Activated naive CD8-positive, alpha-beta T cell treated with anti-CD3 and anti-CD28 coated beads for 36 hours (primary cell): ENCODE measurements around the gene PKP1. TPM values are rescaled to one million over a fixed set of nuclear protein-coding genes. Genes with fewer than 3 reads are reported as not detected.
A peak's percentile ranks its signal among the peaks of the same experiment; 100 is the strongest.

Experiments used
- DNase-seq: peaks from one replicate; pipeline ENCODE4 v3.0.0; 2021
- H3K27ac Mint-ChIP-seq: one replicate; pipeline ENCODE4 v1.8.0; 2022; ENCODE audit warnings: mild to moderate bottlenecking, moderate library complexity, mixed read lengths
- H3K27me3 Mint-ChIP-seq: one replicate; pipeline ENCODE4 v1.8.0; 2022; ENCODE audit warnings: mild to moderate bottlenecking, mixed read lengths
- H3K36me3 Mint-ChIP-seq: one replicate; pipeline ENCODE4 v1.8.0; 2021; ENCODE audit warnings: mild to moderate bottlenecking, mixed read lengths
- H3K4me1 Mint-ChIP-seq: one replicate; pipeline ENCODE4 v1.8.0; 2021; ENCODE audit warnings: mixed read lengths
- H3K4me3 Mint-ChIP-seq: one replicate; pipeline ENCODE4 v1.8.0; 2022; ENCODE audit warnings: mild to moderate bottlenecking, moderate library complexity, mixed read lengths
- H3K9me3 Mint-ChIP-seq: one replicate; pipeline ENCODE4 v1.8.0; 2022; ENCODE audit warnings: mixed read lengths
- total RNA-seq, 2 experiments: library from RNA; stranded (reverse); gene quantifications; one replicate each; pipeline ENCODE4 v1.2.3, GENCODE V29; 2021

Gene PKP1
- total RNA-seq, 2 experiments from 2014 or later, result 0.04 to 0.06 TPM

- Mint-ChIP-seq H3K9me3 (no peaks in the 10 kb centered on the region), H3K27me3 (no peaks in the 10 kb centered on the region), H3K27ac (no peak overlapping the region), H3K36me3 (no peaks in the 10 kb centered on the region), H3K4me3 (no peak overlapping the region), H3K4me1 (no peaks in the 10 kb centered on the region)
- DNase-seq, result no peak
These were observed 19.2 kb downstream of the PKP1 start for GRCh38 chr1:201302163-201303152.

- H3K27me3 Mint-ChIP-seq, result peaks cover 9% of the 10 kb centered on the region
- H3K27ac Mint-ChIP-seq, result no peak overlapping the region
- no peak for DNase-seq
- no peaks in the 10 kb centered on the region for H3K9me3 Mint-ChIP-seq
- no peaks in the 10 kb centered on the region for H3K4me1 Mint-ChIP-seq
- H3K4me3 Mint-ChIP-seq, result no peak overlapping the region
- H3K36me3 Mint-ChIP-seq, result no peaks in the 10 kb centered on the region
These were observed 20.8 kb downstream of the PKP1 start for GRCh38 chr1:201304126-201304525.

- Mint-ChIP-seq H3K36me3 (no peaks in the 10 kb centered on the region), H3K27me3 (peaks cover 18% of the 10 kb centered on the region), H3K4me3 (no peak overlapping the region), H3K4me1 (peaks cover 3% of the 10 kb centered on the region), H3K27ac (no peak overlapping the region), H3K9me3 (no peaks in the 10 kb centered on the region)
- DNase-seq, result no peak
These were observed 22.5 kb downstream of the PKP1 start for GRCh38 chr1:201305815-201306214.

GRCh38 chr1:201307231-201307630 lies 23.9 kb downstream of the PKP1 start:
- Mint-ChIP-seq H3K4me3 (no peak overlapping the region), H3K27me3 (peaks cover 18% of the 10 kb centered on the region), H3K4me1 (peaks cover 8% of the 10 kb centered on the region), H3K36me3 (no peaks in the 10 kb centered on the region), H3K9me3 (no peaks in the 10 kb centered on the region), H3K27ac (no peak overlapping the region)
- no peak for DNase-seq

DNA sequence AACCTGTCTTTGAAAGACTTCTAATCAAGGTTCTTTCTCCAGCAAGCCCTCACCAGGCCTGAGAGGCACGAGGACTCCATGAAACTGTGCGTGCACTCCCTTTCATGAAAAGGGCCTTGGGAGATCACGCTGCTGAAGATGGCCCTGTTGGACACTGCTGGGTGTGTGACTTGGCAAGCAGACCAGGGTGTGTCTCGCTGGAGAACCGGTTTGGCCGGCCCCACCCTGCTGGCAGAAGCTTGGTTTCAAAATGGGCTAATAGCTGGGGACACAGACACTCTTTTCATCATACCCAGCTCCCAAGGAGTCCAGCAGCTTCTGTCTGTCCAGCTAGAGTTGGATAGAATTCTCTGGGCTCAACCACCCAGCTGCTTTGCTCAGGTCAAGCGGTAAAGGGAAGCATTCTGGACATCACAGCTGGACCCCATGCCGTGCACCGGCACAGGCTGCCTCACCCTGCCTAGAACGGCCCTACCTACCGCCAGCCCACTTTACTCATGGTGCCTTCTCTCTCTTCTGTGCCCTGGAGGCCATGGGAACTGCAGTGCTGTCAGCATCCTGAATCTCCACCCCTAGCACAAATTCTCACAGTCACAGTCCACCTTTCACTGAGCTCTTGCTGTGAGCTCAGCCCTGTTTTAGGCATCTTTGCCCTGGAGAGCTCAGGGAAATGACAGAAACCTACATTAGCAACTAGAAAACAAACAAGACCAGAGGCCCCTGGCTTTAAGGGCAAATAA lies 24.6 kb downstream of the PKP1 start:
- H3K9me3 Mint-ChIP-seq, result no peaks in the 10 kb centered on the region

GRCh38 chr1:201309416-201309815 lies 26.1 kb downstream of the PKP1 start:
- Mint-ChIP-seq H3K4me3 (no peak overlapping the region), H3K27me3 (peaks cover 18% of the 10 kb centered on the region), H3K36me3 (no peaks in the 10 kb centered on the region), H3K27ac (no peak overlapping the region), H3K9me3 (no peaks in the 10 kb centered on the region), H3K4me1 (peaks cover 8% of the 10 kb centered on the region)
- no peak for DNase-seq

More for the DNA sequence above, 24.6 kb downstream of the PKP1 start:
- Mint-ChIP-seq H3K4me1 (peaks cover 8% of the 10 kb centered on the region), H3K4me3 (no peak overlapping the region), H3K36me3 (no peaks in the 10 kb centered on the region), H3K27me3 (peaks cover 18% of the 10 kb centered on the region), H3K27ac (no peak overlapping the region)
- DNase-seq, result no peak

DNA sequence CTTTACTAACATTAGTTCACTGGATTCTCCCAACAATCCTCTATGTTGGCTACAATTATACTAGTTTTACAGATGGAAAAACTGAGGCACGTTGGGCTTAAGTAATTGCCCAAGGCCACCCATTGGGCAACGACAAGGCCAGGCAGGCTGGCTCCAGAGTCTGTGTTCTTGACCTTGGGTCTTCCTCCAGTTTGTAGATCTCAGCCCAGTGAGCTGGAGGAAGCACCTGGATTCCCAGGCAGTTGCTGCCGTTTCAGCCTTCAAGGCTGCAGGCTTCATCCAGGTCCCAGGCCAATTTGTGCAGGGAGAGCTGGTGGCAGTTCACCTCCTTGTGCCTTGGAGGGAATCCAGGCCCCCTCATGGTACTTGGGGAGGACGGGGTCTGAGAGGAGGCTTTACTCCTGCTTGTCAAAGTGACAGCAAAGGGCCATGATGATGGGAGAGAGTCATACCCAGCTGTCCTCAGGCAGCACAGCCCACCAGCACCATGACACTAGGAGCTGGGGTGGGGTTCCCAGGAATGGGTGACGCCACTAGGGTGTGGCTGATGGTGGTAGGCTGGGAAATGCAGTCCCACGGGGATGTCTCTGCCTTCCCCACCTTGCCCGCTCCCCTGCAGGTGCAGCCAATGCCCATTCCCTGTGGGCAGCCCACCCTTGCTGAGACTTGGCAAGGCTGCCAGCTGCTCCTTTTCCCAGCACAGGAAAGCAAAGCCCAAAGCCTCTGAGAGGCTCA lies 27.1 kb downstream of the PKP1 start:
- H3K27ac Mint-ChIP-seq, result no peak overlapping the region
- H3K36me3 Mint-ChIP-seq, result no peaks in the 10 kb centered on the region

DNA sequence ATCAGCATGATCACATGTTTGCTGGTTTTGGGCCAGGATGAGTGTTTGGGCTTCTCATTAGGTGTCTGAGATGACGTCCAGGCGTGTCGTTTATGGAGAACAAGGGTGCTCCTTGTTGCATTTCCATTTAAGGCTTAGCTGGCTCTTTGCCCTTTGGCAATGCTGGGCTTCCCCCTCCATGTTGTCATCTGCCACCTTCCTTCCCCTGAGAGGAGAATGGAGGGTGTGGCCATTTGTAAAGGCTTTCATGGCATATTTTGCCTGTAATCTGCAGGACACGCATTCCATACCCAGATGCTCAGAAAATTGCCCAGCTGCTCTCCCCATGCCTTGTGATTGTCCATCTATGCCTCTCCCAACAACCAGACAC lies 27.7 kb downstream of the PKP1 start:
- Mint-ChIP-seq H3K9me3 (no peaks in the 10 kb centered on the region), H3K4me3 (no peak overlapping the region), H3K4me1 (peaks cover 8% of the 10 kb centered on the region), H3K27me3 (peaks cover 18% of the 10 kb centered on the region), H3K36me3 (no peaks in the 10 kb centered on the region), H3K27ac (no peak overlapping the region)
- DNase-seq, result no peak

More for the DNA sequence above, 27.1 kb downstream of the PKP1 start:
- Mint-ChIP-seq H3K27me3 (peaks cover 18% of the 10 kb centered on the region), H3K4me3 (no peak overlapping the region), H3K4me1 (peaks cover 8% of the 10 kb centered on the region), H3K9me3 (no peaks in the 10 kb centered on the region)
- no peak for DNase-seq

GRCh38 chr1:201311356-201312011 lies 28.2 kb downstream of the PKP1 start:
- Mint-ChIP-seq H3K36me3 (no peaks in the 10 kb centered on the region), H3K27ac (no peak overlapping the region), H3K4me1 (peaks cover 8% of the 10 kb centered on the region), H3K4me3 (no peak overlapping the region), H3K9me3 (no peaks in the 10 kb centered on the region), H3K27me3 (peaks cover 18% of the 10 kb centered on the region)
- peak; percentile 19 for DNase-seq

DNA sequence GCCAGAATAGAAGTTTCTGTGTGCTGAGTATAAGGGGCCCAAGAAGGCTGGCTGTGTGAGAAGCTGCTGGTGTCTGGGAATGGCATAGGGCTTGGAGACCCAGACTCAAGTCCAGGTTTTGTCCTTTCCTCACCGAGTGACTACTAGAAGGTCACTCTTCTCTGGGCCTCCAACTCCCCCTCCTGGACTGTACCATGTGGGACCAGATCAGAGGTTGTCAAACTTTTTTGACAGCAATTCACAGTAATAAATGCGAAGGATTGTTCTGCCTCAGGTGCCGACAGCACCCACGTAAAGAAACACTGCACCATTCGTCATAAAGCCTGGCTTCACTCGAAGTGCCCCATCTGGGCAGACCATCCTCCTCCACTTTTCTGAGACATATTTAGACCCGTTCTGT lies 29.0 kb downstream of the PKP1 start:
- Mint-ChIP-seq H3K27me3 (peaks cover 18% of the 10 kb centered on the region), H3K27ac (no peak overlapping the region), H3K36me3 (no peaks in the 10 kb centered on the region), H3K4me3 (no peak overlapping the region), H3K4me1 (peaks cover 8% of the 10 kb centered on the region), H3K9me3 (no peaks in the 10 kb centered on the region)
- no peak for DNase-seq

DNA sequence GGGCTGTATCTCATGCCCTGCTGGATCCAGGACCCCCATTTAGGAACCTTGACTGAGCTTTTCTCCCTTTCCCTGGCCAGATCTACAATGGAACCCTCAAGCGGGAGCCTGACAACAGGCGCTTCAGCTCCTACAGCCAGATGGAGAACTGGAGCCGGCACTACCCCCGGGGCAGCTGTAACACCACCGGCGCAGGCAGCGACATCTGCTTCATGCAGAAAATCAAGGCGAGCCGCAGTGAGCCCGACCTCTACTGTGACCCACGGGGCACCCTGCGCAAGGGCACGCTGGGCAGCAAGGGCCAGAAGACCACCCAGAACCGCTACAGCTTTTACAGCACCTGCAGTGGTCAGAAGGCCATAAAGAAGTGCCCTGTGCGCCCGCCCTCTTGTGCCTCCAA lies 29.8 kb downstream of the PKP1 start:
- Mint-ChIP-seq H3K27me3 (peaks cover 18% of the 10 kb centered on the region), H3K4me1 (peaks cover 8% of the 10 kb centered on the region), H3K36me3 (no peaks in the 10 kb centered on the region), H3K4me3 (no peak overlapping the region), H3K9me3 (no peaks in the 10 kb centered on the region), H3K27ac (no peak overlapping the region)
- DNase-seq, result no peak

- Mint-ChIP-seq H3K4me3 (no peak overlapping the region), H3K4me1 (no peaks in the 10 kb centered on the region), H3K27me3 (no peaks in the 10 kb centered on the region), H3K27ac (no peak overlapping the region), H3K9me3 (no peaks in the 10 kb centered on the region), H3K36me3 (no peaks in the 10 kb centered on the region)
- no peak for DNase-seq
These were observed 33.2 kb downstream of the PKP1 start for GRCh38 chr1:201316556-201316955.

DNA sequence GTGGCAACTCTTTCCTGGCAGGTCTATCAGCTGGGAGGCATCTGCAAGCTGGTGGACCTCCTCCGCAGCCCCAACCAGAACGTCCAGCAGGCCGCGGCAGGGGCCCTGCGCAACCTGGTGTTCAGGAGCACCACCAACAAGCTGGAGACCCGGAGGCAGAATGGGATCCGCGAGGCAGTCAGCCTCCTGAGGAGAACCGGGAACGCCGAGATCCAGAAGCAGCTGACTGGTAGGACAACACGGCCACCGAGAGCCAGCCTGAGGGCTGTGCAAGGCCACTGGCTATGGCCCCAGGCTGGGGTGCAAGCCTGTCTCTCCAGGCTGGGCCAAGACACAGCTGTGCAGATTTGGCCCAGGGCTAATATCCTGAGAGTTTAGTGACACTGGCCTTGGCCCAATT lies 34.2 kb downstream of the PKP1 start:
- Mint-ChIP-seq H3K36me3 (no peaks in the 10 kb centered on the region), H3K4me3 (no peak overlapping the region), H3K27ac (no peak overlapping the region), H3K27me3 (no peaks in the 10 kb centered on the region), H3K4me1 (no peaks in the 10 kb centered on the region), H3K9me3 (no peaks in the 10 kb centered on the region)
- DNase-seq, result no peak

DNA sequence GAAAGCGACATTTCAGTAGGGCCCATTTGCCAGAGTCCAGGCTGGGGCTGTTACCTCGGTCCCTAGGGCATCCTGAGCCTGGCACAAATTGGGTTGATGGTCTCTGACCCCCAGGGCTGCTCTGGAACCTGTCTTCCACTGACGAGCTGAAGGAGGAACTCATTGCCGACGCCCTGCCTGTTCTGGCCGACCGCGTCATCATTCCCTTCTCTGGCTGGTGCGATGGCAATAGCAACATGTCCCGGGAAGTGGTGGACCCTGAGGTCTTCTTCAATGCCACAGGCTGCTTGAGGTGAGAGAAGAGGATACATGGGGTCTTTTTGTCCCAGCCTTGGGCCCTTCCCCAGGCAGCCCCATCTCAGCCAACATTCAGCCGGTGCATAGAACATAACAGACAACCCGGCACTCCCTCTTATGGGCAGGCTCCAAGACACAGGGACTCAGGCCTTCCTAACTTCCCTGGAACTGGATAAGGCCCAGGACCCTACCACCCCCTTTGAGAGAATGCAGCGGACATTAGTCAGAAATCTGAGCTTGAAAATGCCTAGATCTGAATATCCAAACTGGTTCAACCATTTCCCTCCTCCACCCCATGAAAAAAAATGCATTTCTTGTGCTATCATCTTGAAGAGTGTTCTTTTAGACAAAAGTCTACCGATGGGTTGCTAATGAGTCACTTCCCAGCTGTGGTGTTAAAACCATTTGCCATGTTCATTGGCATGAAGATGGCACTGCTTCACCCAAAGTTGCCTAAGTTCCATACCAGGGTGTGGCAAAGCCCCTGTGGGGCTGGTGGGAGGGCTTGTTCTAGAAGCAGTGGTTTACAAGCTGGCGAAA lies 35.4 kb downstream of the PKP1 start:
- H3K36me3 Mint-ChIP-seq, result no peaks in the 10 kb centered on the region
- no peaks in the 10 kb centered on the region for H3K4me1 Mint-ChIP-seq
- no peak for DNase-seq
- H3K9me3 Mint-ChIP-seq, result no peaks in the 10 kb centered on the region
- H3K4me3 Mint-ChIP-seq, result no peak overlapping the region
- H3K27ac Mint-ChIP-seq, result no peak overlapping the region
- H3K27me3 Mint-ChIP-seq, result no peaks in the 10 kb centered on the region
